H1 (cell line): ENCODE data around the gene IL1RAPL1.

Experiments used
- CTCF ChIP-seq, 3 experiments: IDR thresholded peaks; 1 replicate in 2 of 3; 2 replicates in 1 of 3; pipeline versions ENCODE4 v1.5.1 to v1.6.1; 2011; ENCODE audit warnings: low read length in 3 of 3, mild to moderate bottlenecking in 3 of 3, inconsistent platforms in 2 of 3, low read depth in 1 of 3, moderate library complexity in 1 of 3; ENCODE audit not compliant: insufficient read depth in 1 of 3; ENCODE audit errors: control extremely low read depth in 1 of 3
- EZH2 ChIP-seq: fragments of 200-600 bp; sonication (generic); IDR thresholded peaks from 2 replicates; pipeline ENCODE4 v1.7.1; 2012; ENCODE audit warnings: low read depth, mild to moderate bottlenecking, moderate library complexity, low read length, inconsistent platforms; ENCODE audit not compliant: severe bottlenecking
- MAX ChIP-seq: IDR thresholded peaks from 2 replicates; pipeline ENCODE4 v1.6.1; 2012; ENCODE audit warnings: inconsistent platforms
- NRF1 ChIP-seq: IDR thresholded peaks from 2 replicates; pipeline ENCODE4 v1.6.1; 2011; ENCODE audit warnings: mild to moderate bottlenecking, low read depth, low read length, improper control_type of control experiment
- POLR2A ChIP-seq, 2 experiments: IDR thresholded peaks; 1 replicate in 1 of 2; 2 replicates in 1 of 2; pipeline ENCODE4 v1.6.1; 2011; ENCODE audit warnings: low read depth in 2 of 2, low read length in 2 of 2, mild to moderate bottlenecking in 2 of 2; ENCODE audit errors: control extremely low read depth in 1 of 2
- RAD21 ChIP-seq, 2 experiments: IDR thresholded peaks in 1 of 2; conservative IDR thresholded peaks in 1 of 2; 2 replicates each; pipeline ENCODE4 v1.6.1; 2011; ENCODE audit warnings: low read depth in 2 of 2, low read length in 2 of 2, improper control_type of control experiment in 1 of 2, inconsistent platforms in 1 of 2, mild to moderate bottlenecking in 1 of 2, moderate library complexity in 1 of 2
- YY1 ChIP-seq: IDR thresholded peaks from 2 replicates; pipeline ENCODE4 v1.6.1; 2011; ENCODE audit warnings: low read depth, mild to moderate bottlenecking, low read length

GRCh38 chrX:29348288-29348687 is 761.0 kb downstream of the IL1RAPL1 start:
- TF ChIP-seq YY1 (no peak), RAD21 (IDR thresholded peaks at IDR 0.05 in 1 of 2, conservative IDR thresholded peaks at IDR 0.05 in 1 of 2; ENCODE audit: low read depth in 2 of 2, low read length in 2 of 2) (no peak), NRF1 (no peak), CTCF (IDR thresholded peaks at IDR 0.05; ENCODE audit: control extremely low read depth in 1 of 3, insufficient read depth in 1 of 3, low read depth in 1 of 3, low read length in 3 of 3) (no peak), EZH2 (no peak), POLR2A (IDR thresholded peaks at IDR 0.05; ENCODE audit: control extremely low read depth in 1 of 2, low read depth in 2 of 2, low read length in 2 of 2) (no peak), MAX (no peak)
